G401 (cell line): ENCODE results near the gene RUFY2. TPM values are rescaled to one million over a fixed set of nuclear protein-coding genes. Genes with fewer than 3 reads are reported as not detected.
A peak's percentile ranks its signal among the peaks of the same experiment; 100 is the strongest.

Experiments
- DNase-seq: peaks from one replicate; pipeline ENCODE4 v3.0.0-alpha.2; 2015; ENCODE audit warnings: low spot score
- in situ Hi-C: cut with HindIII; loops from 2 replicates; pipeline ENCODE4 v1.10.0; 2016; ENCODE audit warnings: low sequenced_read_pairs, mixed read lengths
- total RNA-seq: library from RNA; depleted of rRNA; stranded (reverse); fragments of >200 nt; shearing (Covaris generic); gene quantifications from 2 replicates; pipeline ENCODE4 v1.2.3, GENCODE V29; 2014

RUFY2 gene
- total RNA-seq, 1 experiment from 2014 or later = 8.5 TPM

DNA sequence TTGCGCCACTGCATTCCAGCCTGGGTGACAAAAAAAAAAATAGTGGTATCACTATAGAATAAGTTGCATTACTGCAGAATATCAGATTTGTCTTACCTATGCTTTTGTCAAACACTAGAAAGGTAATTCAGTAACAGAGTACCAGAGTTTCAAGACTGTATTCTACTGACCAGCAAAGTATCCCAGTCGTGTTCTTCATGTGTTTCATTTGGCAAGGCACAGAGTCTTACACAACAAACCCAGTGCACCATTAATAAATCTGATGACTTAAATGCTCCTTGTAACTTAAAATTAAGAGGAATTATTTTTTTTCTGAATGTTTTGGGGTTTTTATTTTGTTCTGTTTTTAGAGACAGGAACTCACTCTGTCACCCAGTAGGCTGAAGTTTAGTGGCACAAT lies 40.0 kb downstream of the RUFY2 start:
- in situ Hi-C loops = no loop called here
- DNase-seq = no peak

DNA sequence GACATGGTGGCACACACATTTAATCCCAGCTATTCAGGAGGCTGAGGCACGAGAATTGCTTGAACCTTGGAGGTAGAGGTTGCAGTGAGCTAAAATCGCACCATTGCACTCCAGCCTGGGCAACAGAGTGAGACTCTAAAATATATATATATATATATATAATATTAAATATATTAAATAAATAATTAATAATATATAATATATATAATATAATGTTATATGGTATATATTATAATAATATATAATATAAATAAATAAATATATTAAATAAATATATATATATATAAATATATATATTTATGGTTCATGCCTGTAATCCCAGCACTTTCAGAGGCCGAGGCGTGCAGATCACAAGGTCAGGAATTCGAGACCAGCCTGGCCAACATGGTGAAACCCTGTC lies 40.5 kb downstream of the RUFY2 start:
- DNase-seq = no peak
- in situ Hi-C loops = no loop called here

DNA sequence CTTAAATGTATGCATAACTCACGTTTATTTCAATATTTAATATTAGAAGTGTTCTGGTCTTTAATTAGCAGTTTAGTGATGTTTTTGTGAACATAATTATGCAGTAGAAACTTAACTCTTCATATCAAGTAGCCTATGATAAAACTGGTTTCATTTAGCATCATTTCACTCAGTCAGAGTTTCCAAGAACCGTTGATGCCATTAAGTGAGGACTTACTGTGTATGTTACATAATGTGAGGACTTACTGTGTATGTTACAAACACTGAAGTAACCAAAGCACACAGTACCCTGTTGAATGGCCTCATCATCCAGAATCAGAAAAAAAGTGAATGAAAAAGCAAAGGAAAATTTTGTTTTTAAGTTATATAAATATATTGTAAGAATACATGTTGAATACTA lies 41.5 kb downstream of the RUFY2 start:
- in situ Hi-C loops = no loop called here
- no peak for DNase-seq

DNA sequence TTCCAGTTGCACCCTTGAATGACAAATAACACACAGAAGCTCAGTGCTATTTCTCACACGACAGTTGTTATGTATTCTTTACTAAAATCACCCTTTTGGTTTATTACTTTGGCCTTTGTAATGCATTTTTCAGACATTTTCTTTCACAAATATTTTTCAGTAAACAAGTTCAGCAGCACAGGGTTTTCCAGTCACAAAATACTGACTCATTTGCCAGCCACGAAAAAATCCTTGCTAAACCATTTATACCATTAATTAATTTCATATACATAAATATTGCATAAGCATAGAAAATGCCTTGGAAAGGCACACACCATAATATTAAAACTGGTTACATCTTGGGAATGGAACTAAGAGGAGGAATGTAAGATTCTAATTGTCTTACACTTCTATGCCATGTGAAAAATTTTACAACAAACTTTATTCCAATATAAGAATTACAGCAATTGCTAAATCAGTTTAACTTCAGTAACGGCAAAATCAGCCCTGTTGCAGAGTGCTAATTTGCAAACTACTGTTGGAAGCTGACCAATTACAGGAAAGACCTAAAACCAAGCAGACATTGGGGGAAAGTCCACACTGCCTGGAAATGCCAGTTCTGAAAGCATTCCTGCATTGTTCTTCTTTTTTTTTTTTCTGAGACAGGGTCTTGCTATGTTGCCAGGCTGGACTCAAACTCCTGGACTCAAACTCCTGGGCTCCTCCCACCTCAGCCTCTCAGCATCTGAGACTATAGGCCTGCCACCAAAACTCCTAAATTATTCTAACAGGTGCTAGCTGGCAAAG lies 42.8 kb downstream of the RUFY2 start:
- no peak for DNase-seq
- in situ Hi-C loops = no loop called here

DNA sequence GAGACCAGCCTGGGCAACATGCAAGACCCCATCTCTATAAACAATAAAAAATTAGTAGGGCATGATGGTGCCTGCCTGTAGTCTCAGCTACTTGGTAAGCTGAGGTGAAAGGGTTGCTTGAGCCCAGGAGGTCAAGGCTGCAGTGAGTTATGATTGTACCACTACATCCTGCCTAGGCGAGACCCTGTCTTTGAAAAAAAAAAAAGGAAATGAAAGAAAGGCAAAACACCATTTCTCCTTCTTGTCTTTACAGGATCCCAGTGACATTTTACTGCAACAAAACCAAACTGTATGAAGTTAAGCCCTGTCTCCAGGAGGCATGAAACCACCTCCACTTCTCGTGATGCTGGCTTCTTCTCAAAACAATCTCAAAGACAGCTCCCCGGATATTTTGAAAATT lies 44.5 kb downstream of the RUFY2 start:
- DNase-seq = no peak
- in situ Hi-C loops = no loop called here

DNA sequence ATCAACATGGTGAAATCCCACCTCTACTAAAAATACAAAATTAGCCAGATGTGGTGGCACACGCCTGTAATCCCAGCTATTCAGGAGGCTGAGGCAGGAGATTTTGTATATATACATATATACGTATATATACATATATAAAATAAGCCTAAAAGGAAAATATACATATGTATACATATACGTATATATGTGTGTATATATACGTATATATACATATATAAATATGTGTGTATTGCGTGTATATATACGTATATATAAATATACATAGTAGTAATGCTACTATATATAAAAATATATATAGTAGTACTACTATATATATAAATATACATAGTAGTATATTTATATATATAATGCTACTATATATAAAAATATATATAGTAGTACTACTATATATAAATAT lies 47.9 kb downstream of the RUFY2 start:
- in situ Hi-C loops = no loop called here
- no peak for DNase-seq

DNA sequence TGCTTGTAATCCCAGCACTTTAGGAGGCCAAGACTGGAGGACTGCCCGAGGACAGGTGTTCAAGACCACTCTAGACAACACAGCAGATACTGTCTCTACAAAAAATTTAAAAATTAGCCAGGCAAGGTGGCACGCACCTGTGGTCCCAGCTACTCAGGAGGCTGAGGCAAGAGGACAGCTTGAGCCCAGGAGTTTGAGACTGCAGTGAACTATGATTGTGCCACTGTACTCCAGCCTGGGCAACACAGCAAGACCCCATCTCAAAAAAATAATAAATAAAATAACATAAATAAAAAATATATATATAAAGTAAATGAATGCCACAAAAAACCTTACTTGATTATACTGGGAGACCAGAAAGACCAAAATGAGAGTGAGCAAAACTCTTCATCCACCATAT lies 53.5 kb downstream of the RUFY2 start:
- in situ Hi-C loops = no loop called here
- DNase-seq = no peak

DNA sequence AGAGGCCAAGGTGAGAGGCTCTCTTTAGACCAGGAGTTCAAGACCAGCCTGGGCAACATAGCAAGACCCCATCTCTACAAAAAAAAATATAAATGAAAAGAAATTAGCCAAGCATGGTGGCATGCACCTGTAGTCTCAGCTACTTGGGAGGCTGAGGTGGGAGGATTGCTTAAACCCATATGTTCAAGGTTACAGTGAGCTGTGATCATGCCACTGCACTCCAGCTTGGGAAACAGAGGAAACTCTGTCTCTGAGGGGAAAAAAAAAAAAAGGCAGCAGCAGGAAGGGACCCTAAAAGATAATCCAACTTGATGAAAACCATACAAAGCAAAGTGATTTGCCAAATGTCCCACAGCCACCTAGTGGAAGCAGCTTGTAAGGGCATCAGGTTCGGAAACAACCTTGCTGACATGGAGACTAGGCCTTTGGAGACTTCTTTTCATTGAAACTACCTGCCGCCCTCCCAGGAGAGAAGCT lies 58.8 kb downstream of the RUFY2 start:
- peak; percentile 61 for DNase-seq
- in situ Hi-C loops = no loop called here

DNA sequence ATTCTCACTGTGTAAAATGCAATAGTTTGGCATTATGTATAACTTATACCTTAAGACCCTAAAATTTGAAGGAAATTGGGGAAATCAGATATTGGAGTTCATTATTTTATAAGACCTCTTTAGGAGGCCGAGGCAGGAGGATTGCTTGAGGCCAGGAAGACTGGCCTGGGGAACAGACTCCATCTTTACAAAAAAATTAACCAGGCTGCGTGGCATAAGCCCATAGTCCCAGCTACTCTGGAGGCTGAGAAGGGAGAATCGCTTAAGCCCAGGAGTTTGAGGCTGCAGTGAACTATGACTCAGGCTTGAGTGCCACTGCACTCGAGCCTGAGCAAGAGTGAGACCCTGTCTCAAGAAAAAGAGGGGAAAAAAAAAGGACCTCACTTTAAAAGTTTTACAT lies 60.3 kb downstream of the RUFY2 start:
- peak; percentile 2 for DNase-seq
- in situ Hi-C loops = no loop called here

DNA sequence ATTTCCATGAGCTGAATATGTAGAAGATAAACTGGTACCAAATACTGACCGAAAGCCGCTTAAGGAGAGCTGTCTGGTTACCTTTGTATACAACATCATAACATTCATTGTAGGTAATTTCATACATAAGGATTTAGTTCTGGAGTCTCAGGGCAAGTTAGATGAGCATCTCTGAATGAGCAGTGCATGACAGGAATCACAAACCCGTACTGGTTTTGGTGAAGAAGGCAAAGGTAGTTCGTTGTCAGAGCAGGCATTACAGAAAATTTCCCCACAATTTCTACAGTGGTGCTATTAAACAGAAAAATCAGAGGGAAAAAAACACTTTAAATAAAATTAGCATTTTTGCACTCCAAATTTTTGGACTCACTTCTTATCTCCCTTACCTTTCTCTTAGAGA lies 61.5 kb downstream of the RUFY2 start:
- in situ Hi-C loops = no loop called here

DNA sequence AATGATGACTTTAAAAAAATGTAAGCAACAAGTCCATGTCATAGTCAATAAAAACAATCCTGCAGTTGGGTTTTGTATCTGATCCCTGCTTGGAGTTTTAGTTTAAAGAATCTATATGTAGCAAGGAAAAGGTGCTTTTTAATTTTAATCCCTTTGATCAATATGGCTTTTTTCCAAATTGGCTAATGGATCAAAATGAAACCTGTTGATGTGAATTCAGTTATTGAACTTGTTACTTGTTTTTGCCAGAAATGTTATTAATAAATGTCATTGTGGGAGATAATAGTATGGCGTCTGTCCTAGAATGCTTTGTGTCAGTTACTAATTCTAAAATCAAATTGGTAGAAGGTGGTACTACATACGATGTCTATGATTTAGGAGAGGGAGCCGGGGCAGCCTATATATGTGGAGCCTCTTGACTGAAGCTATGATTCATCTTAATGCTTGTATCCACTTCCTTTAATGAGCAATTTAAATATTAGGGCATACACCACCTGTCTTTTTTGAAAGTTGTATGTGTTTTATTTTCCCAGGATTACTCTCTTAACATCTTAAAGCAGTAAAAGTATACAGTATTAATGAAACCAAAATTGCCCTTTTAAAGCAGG lies 64.1 kb downstream of the RUFY2 start:
- DNase-seq = no peak
- in situ Hi-C loops = no loop called here

More for the DNA sequence above, 61.5 kb downstream of the RUFY2 start:
- peak; percentile 16 for DNase-seq

DNA sequence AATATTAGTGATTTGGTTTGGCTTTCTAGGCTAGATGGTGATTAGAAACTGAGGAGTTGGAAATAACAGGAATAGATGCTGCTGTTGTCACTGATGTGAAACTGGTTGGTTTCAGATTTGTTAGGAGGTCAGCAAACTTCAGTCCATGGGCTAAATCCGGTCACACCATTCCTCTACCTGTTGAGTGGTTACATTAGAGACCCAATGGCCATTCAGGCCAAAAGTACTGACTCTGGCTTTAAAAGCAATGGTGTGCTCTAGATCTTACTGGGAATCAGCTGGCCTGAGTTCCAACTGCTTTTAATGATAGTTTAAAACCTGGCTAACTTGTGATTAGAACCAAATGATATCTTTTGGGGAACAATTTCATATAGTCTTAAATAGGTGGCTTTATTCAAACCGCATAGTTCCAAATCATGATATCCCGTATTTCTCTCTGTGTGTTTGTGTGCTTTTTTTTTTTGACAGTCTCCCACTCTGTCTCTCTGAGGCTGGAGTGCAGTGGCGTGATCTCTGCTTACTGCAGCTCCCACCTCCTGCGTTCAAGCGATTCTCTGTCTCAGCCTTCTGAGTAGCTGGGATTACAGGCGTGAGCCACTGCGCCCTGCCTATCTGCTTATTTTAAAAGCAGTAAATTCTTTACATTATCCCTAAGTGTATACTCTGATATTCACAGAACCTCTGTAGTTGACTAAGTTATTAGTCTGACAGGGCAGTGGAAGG lies 66.6 kb downstream of the RUFY2 start:
- in situ Hi-C loops = no loop called here

DNA sequence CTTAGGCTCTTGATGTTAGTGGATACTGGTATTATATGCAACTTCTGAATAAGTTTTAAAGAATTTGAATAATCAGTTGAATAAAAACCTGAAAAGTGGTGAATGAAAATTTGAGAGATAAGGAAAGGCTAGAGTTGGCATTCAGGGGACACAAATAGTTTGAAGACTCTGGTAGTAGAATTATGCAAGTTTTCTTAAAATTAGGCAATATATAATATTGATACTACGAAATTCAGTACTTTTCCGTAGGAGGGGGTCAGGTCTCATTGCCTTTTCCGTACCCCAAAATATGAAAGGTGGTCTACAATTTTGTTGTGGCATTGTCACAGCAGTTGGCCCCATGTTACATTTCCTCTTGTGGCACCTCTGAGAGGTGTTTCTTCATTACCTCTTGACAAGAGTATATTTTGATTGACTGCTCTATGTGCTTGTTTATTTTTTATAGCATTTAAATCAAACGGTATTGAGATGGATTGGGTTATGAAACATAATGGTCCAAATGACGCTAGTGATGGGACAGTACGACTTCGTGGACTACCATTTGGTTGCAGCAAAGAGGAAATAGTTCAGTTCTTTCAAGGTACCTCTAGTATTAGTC lies 70.2 kb downstream of the RUFY2 start:
- in situ Hi-C loops = no loop called here

More for the DNA sequence above, 66.6 kb downstream of the RUFY2 start:
- peak; percentile 2 for DNase-seq

DNA sequence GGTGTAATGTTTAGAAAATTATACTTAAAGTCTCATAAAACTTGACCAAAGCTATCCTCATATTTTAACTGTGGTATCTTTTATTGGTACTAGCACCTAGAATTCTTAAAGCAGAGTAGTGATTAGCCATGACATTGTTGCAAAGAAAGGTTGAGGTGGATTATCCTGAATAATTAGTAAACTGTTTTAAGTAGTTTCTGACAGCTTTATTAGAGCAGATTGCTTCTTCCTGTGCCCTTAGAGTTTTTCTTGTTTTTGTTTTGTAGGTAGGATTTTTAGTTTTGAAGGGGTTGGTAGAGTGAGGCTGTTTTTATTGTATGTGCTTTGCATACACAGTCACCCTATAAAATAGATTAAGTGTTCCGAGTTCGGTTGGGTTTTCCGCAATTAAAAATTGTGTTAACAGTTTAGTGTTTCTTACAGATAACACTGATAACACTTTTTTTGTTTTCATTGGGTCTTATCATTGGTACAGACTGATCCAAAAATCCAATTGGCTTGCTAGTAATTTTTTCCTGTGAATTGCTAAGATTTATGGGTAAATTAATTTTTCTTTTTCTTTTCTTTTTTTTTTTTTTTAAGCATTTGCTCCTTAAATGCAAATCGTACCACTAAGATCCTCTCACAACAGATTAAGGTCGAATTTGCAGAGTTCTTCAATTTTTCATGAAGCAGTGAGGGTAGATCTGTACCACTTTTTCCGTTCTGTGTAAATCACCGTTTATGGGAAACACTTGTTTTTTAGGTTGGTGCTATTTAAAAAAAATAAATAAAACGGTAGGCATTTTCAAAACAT lies 72.2 kb downstream of the RUFY2 start:
- peak; percentile 7 for DNase-seq
- in situ Hi-C loops = no loop called here

More for the DNA sequence above, 70.2 kb downstream of the RUFY2 start:
- peak; percentile 8 for DNase-seq

DNA sequence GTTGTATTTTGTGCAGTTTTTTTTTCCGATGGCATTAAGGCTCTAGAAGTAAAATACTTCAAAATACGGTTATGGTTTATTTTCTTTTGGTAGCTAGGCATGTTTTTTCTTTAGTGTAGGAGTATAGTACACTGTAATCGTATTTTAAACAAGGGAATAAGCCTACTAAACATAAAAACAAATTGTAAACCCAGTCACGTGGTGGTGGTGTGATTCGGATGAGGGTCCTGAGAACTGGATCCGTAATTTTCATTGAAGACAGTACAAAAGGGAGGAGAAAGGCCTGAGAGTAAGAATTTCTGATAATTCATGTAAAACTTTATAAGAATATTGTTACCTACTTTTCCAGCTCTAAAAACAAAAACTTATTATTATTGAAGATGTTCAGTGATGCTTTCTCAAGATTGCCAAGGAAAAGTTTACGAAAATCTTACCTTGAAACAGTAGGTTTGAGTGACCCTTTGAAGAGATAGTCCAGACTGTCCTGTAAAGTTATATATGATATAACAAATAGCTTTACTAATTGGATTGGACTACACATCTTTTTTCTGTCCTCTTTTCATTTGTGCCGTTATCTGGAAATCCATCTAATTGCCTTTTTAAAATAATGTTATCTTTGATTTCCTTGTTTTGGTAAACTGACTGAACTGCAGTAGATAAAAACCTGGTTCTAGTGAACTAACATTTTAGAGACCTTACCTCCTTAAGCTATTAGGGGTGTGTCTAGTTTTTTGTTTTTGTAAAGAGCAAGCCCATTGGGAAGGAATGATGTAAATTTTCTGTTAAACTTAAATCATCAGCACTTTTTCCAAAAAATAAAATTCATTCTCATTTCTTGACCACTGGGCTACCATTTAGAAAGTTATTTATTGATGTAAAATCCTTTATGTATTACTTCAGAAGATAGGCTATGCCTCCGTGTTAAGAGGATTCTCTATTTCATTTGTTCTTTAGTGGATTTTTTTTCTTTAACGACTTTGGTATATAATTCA lies 73.3 kb downstream of the RUFY2 start:
- peak; percentile 18 for DNase-seq

DNA sequence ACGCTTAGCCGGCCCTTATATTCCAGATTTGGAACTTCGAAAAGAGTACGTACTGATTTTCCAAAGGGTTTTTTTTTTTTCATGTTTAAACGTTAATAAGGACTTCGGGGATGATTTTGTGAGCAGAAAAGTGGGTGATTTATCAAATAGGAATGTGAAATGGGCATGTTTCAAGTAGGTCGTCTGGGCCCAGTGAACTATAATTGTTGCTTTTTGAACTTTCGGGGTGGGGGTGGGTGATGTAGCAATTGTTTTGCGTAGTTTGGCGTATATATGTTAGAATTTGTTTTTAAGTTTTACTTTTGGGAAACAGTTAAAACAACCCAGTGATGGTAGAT lies 74.0 kb downstream of the RUFY2 start:
- in situ Hi-C loops = no loop called here
- DNase-seq = no peak

More for the DNA sequence above, 73.3 kb downstream of the RUFY2 start:
- in situ Hi-C loops = no loop called here

DNA sequence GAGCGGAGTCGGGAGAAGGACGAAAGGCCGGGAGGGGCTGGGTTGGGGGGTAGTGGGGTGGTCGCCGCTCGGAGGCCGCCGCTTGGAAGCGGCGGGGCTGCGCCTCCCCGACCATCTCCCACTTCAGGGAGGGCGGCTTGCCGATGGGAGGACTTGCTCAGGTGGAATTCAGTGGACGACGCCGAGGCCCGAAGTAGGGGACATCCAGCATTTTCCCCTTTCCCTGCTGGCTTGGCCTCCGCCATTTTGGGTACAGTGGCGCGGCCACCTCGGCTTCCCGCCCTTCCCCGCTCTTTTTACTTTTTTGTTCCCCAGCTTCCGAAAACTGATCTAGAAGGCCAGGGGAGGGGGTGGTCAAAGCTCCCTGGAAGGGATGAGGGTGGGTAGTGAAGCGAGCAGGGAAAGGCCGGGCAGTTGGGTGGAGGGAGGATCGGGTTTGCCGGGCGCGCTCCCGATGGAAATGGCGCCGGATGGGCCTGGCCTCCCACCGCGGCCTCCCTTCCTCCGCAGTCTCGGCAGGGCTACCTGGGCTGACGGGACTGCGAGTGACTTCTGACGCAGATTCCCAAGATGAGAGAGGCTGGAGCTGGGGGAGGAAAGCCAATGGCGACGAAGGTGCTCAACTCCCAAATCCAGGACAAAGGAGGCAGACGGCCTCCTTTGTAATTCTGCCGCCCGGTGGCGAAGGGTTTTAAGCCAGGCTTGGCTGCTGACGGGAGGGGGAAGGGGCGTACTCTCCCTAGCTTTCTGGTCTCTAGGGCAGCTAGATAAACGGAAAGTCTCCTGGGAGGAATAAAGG lies 74.6 kb downstream of the RUFY2 start, which contains the start of gene PBLD:
Gene PBLD (minus strand): TSS at position 670 of the 799 bp plus-strand sequence. CDS start 26,084 bp downstream, outside the sequence.
- DNase-seq = peak; percentile 77
- in situ Hi-C loops = no loop called here
